Measurements from ENCODE around the gene PADI2.

DNA sequence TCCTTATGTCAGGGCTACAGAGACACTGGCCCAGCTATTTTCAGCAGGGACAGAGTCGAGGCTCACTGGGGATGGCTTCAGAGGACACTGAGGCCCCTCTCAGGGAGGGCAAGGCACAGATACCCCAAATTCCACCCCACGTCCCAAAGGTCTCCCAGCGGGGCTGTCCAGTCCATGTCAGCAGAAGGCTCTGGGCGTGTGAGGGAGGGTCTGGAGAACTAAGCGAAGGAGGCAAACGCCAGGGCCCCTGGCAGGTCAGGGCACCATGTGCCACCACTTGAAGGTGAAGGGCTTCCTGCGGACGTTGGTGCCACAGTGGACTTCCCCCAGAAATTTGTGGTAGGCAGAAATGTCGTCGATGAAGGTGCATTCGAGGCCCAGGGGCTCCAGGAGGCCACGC lies 50.5 kb downstream of the PADI2 start:
- TF ChIP-seq, protein P1, sequence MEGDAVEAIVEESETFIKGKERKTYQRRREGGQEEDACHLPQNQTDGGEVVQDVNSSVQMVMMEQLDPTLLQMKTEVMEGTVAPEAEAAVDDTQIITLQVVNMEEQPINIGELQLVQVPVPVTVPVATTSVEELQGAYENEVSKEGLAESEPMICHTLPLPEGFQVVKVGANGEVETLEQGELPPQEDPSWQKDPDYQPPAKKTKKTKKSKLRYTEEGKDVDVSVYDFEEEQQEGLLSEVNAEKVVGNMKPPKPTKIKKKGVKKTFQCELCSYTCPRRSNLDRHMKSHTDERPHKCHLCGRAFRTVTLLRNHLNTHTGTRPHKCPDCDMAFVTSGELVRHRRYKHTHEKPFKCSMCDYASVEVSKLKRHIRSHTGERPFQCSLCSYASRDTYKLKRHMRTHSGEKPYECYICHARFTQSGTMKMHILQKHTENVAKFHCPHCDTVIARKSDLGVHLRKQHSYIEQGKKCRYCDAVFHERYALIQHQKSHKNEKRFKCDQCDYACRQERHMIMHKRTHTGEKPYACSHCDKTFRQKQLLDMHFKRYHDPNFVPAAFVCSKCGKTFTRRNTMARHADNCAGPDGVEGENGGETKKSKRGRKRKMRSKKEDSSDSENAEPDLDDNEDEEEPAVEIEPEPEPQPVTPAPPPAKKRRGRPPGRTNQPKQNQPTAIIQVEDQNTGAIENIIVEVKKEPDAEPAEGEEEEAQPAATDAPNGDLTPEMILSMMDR (IDR thresholded peaks at IDR 0.05), result no peak
- no peak for TF ChIP-seq EZH2 (IDR thresholded peaks at IDR 0.05; ENCODE audit: borderline replicate concordance, insufficient read depth, low read depth, low read length, poor library complexity, severe bottlenecking)

All from B cell (primary cell).